KG1 (cell line): ENCODE measurements around the gene APOL6.
"Not testable (repeated sequence)": the region's sequence is repeated elsewhere in the genome, so short reads cannot be mapped to it uniquely, and the experiment has no call there.

Experiments
- DNase-seq: peaks from one replicate; lab custom pipeline; 2025; lab: John Stamatoyannopoulos, UW

Gene APOL6

DNA sequence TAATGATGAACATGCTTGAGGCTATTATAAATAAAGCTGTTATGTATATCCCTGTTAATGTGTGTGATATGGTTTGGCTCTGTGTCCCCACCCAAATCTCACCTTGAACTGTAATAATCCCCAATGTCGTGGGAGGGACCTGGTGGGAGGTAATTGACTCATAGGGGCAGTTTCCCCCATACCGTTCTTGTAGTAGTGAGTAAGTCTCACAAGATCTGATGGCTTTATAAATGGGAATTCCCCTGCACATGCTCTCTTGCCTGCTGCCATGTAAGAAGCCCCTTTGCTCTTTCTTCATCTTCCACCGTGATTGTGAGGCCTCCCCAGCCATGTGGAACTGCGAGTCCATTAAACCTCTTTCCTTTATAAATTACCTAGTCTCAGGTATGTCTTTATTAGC is 31.2 kb downstream of the APOL6 start:
- DNase-seq, result not testable (repeated sequence)

DNA sequence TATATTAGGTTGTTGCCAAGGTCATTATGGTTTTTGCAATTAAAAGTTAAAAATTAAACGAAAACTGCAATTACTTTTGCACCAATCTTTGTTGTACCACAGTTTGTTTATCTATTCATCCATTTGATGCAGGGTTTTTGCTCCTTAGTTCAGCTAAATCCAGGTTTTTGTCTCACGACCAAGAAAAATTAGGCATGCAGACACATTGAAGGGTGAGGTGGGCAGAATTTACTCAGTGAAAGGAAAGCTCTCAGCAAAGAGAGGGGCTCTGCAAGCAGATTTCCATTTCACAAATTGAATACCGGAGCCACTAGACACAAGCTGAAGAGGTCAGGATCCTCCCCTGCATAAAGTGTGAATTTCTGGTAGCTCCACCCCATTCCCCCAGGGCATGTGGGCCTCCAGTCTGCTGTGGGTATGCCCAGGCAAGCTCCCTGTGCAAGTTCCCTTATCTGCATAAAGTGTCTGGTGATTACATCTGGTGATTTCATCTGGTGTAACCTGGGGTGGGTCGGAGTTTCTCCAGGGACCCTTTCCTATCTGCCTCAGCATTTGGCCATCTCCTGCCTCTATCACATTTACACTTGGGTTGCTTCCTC is 33.3 kb downstream of the APOL6 start:
- DNase-seq, result no peak

DNA sequence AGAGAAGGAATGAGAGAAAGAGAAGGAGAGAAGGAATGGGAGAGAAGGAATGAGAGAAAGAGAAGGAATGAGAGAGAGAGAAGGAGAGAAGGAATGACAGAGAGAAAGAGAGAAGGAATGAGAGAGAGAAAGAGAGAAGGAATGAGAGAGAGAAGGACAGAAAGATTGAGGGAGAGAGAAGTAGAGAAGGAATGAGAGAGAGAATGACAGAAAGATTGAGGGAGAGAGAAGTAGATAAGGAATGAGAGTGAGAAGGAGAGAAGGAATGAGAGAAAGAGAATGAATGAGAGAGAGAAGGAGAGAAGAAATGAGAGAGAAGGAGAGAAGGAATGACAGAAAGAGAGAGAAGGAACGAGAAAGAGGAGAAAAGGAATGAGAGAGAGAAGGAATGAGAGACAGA is 35.3 kb downstream of the APOL6 start:
- no peak for DNase-seq

DNA sequence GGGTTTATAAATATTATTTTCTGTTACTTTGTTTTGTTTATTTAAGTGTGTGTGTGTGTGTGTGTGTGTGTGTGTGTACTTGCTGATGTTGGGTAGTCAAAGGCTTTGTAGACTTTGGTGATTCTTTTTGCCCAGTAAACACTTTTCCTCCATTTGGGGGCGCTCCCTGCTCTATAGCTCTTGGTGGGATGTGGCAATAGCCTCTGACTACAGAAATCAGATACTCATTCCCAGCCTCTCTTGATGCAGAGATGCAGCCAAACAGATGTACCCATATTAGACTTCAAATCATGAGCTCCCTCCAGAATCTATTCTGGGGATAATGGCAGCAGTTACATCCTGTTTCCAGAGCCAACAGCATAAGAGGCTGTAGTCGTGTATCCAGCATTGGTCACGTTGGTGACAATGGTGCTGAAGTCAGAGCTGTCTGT is 36.0 kb downstream of the APOL6 start:
- no peak for DNase-seq

DNA sequence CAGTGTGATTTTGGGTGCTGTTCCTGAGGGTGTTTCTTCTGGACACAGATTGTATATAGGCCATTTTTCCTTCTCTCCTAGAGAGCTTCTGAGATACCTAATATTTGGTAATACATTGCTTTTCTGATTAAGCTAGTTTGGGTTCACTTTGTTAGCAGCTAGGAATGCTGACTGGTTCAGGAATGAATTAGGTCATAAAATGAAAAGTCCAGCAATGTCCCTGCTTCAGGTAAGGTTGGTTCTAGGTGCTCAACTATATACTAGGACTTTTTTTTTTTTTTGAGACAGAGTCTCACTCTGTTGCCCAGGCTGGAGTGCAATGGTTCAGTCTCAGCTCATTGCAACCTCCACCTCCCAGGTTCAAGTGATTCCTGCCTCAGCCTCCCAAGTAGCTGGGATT is 36.5 kb downstream of the APOL6 start:
- no peak for DNase-seq

DNA sequence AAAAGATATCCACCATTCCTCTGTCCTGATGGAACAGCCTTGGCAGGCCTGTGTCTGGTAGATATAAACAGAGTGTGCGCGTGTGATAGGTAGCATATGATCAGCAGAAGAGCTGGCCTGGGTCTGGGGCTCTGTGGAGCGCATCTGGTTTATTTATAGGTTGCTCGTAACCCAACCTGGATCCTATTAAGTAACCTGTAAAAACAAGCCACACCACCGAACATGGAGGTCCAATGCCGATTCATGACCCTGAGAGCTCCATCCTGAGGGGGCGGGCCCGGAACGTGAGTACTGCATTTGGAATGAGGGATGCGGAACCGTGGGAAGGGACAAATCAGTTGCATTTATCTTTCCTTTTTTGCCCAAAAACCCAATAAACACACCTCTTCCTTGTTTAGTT is 37.5 kb downstream of the APOL6 start:
- DNase-seq, result no peak

DNA sequence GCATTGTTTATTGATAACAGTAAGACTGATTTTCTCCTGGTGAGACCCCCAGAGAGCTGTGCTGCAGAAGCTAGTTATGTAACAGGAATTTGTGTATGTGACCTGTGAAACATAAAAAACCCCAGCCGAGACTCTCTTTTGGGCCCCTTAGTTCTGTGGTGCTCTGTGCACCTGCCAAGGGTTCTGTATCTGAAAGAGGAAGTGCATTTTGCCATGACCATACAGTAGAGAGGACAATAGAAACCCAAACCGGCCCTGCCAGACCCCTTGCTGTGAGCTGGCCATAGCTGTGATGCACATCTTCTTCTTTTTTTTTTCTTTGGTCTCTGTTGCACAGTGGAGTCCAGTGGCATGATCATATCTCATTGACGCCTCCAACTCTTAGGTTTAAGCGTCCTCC is 38.1 kb downstream of the APOL6 start:
- no peak for DNase-seq

DNA sequence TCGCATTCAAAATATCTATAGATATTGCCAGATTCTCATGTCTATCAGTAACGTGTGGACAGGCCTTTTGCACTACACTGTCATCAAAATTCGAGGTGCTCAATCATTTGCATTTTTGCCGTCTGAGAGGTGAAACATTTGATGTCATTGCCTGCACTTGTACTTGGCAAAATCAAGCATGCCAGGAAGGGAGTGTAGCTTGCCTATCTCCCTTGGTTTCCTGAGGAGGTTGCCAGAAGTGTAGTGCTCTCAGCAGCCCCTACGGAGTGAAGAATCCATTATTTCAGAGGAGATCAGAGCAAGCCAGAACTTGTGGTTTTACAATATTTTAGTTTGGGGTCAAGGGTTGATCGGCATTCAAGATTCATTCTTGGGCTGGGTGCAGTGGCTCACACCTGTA is 39.2 kb downstream of the APOL6 start:
- DNase-seq, result no peak

DNA sequence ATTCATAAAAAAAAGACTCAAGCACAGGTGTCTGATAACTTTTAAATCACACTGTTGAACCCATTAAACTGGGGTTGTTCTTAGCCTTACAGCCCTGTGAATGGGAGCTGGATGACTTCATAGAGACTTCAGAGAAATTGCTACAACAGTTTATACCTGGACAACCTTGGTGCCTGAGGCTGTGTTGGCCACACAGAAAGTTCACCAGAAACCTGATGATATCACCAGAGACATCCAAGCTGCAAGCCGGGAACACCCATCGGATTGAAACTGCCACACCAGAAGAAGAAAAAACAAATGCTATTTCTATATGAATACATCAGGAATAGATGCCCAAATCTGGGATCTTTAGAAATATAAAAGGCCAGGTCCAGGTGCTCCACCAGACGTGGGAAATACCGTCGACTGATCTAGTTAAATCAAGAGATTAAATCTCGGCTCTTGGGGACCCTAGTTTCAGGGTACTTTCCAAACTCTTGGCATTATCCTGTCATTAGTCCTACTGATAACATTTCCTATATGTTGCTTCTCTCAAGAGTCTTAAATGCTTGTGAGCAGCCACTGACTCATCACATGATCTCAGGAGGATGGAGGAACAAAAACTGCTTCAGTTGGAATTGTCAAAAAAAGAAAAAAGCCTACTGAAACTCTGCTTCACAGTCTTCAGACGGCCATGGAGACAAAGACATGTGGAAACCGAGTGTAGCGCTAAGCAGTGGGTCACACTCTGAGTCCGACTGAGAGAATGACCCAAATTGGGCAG is 40.8 kb downstream of the APOL6 start:
- no peak for DNase-seq

DNA sequence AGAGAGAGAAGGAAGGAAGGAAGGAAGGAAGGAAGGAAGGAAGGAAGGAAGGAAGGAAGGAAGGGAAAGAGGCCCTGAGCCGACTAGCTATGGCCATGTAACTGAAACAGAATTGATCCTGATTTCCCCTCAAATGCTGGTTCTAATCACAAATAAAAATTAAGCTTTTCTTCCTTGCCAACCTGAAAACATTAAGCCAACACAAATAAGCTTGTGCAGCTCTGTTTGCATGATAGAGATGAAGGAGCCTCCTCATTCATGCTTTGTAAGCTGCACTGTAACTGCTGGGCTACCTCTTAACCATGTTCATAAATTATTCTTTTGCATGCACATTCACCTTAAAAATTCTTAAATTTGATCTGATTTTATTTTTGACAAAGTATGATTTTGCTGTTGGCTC is 41.8 kb downstream of the APOL6 start:
- no peak for DNase-seq

DNA sequence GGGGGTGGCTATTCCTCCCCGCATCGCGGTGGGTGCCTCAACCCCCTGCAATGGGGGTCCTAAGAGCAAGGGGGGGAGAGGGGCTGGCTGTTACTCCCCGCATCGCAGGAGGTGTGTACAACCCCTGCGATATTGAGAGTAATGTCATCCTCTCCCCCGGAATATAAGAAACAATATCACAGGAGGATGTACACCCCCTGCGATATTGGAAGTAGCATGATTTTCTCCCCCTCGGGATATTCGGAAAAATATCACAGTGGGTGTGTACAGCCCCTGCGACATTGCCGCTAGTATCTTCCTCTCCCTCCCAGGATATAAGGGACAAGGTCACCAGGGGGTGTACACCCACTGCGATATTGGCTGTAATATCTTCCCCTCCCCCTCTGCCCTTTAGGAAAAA is 47.0 kb downstream of the APOL6 start:
- DNase-seq, result no peak

DNA sequence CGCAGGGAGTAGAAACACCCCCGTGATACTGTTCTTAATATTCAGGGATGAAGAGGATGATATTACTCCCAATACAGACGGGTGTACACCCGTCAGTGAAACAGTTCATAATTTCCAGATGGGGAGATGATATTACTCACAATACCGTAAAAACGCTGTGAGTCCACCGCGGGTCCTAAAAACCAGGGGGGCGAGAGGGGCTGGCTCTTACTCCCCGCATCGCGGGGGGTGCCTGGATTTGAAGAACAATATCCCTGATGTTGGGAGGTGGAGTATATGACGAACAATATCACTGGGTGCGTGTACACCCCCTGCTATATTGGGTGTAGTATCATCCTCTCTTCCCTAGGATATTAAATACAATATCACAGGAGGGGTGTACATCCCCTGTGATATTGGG is 48.9 kb downstream of the APOL6 start:
- no peak for DNase-seq

DNA sequence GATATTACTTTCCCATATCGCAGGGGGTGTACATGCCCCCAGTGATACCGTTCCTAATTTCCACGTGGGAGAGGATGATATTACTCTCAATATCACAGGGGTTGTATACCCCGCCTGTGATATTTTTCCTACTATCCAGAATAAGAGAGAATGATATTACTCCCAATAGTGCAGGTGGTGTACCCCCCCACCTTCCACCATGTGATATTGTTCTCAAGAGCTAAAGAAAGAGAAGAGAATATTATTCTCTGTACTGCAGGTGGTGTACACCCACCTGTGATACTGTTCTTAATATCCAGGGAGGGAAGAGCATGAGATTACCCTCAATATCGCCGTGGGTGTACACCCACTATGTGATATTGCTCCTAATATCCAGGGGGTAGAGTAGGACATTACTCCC is 51.6 kb downstream of the APOL6 start:
- DNase-seq, result not testable (repeated sequence)

DNA sequence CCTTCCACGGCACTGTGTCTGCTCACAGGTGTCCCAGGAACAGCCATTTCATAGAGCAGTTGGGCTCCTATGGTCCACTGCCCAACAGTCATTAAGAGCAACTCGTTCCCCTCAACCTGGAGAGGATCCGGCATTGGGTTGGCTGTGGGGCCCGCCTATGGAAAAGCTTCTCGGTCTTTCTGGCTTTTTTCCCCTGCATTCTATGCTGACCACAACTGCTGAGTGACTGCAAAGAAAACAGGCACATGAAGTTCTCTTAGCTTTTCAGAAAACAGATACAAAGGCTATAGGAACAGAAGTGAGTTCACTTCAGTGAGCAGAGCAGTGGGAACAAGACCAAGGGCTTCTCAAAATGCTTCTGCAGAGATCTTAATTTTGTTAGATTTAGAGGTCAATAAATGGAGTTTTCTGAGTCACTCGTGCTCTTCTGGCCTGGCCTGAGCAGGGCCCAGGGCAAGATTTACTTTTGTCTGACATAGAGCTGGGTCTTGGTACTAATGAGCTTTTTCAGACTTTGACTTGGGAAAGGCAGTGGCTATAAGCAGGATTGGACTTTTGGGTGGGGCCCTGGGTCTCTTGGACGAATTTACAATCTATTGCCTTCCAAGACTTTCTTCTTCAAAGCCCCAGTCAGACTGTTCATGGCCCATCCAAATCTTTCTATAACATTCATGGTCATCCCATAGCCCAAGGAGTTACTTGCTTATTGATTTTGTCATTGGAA is 55.8 kb downstream of the APOL6 start:
- no peak for DNase-seq

DNA sequence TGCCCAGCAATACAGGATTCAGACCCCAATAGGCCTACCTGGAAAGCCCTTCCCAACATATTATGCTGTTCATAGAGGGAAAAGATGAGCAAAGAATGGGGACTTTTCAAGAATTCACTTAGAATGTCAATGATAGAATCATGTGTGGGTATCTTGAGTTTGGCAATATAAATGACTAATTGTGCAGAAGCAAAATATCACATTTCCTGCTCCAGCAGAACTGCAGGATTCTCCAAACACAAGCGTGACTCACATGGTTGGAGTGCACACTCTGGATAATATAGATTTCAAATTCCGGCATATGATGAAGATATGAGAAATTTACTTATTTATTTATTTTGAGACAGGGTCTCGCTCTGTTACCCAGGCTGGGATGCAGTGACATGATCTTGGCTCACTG is 56.9 kb downstream of the APOL6 start:
- no peak for DNase-seq

DNA sequence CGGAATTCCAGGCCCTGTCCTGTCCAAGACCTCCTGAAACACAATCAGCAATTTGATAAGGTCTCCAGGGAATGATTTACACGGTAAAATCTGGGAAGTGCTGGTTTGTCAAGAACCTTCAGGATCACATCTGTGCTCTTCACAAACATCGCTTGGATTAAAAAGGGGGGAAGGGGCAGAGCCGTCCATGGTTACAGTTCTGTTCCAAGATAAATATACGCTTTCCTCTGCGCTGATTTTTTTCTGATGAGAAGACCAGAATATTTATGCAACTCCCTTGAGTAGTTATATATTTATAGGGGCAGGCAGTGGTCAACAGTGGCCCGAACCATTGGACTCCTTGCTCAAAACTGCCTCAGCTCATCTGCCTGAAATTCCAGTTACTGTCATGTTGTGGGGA is 60.2 kb downstream of the APOL6 start:
- no peak for DNase-seq

DNA sequence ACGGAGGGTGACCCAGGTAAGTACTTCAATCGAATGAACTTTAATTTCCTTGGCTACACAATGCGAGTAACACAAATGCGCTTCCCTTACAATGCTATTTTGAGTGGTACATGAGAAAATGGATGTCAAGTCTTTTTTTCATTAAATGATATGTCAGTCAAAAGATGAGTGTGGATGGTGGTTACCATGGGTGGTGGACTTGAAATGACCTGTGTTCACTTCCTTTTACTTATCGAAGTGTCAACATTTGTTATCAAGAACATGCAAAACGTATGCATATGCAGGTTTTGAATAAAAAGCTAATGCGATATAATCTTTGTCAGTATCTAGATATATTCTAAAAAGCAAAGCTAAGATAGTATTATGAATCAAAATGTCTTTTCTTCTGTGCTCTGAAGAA is 60.7 kb downstream of the APOL6 start:
- DNase-seq, result no peak

DNA sequence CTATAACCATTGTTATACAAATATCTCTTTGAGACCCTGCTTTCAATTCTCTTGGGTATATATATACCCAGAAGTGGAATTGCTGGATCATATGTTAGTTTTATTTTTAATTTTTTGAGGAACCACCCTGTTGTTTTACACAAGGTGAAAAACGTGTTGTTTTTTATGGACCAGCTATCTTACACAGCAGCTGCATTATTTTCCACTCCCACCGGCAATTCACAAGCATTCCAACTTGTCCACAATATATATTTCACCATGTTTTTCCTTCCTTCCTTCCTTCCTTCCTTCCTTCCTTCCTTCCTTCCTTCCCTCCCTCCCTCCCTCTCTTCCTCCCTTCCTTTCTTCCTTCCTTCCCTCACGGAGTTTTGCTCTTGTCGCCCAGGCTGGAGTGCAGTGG is 63.1 kb downstream of the APOL6 start:
- no peak for DNase-seq

DNA sequence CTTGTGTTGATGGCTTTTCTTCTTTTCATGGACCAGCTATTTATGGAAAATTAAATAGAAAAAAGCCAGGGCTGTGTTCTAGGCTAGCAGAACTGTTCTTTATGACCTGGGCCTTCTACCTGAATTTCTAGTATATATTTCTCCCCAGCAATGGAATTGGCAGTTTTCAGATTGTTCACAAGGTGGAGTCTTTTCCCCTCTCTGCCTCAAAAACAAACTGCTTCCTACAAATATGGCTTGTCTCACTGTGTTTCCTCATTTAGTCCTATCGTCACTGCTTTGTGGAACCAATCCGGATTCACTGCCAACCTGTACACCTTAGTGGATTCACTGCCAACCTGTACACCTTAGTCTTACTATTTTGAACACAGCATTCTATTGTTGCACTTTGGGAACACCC is 64.4 kb downstream of the APOL6 start:
- DNase-seq, result no peak

DNA sequence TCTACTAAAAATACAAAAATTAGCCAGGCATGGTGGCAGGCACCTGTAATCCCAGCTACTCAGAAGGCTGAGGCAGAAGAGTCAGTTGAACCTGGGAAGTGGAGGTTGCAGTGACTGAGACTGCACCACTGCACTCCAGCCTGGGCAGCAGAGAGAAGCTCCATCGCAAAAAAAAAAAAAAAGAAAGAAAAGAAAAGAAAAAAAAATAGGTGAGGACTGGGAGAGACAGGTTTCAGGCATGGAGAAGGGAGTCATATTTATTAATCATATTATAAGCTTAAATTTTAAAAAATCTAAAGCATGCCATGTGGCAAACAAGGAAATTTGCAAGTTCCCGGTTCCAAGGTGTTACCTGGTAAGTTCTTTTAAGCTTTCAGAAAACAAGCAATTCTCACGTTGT is 69.3 kb downstream of the APOL6 start, which contains the start of gene APOL5:
Gene APOL5, plus strand, starts transcription at position 301 of the 400 bp plus-strand sequence. Its CDS starts 0 bp downstream, at position 301.
- no peak for DNase-seq
